ENCODE data around the gene RBM8A.
A peak's percentile ranks its signal among the peaks of the same experiment; 100 is the strongest.
"Not testable (repeated sequence)": the region's sequence is repeated elsewhere in the genome, so short reads cannot be mapped to it uniquely, and the experiment has no call there.

The RBM8A gene

GRCh38 chr1:145956361-145956760, 29.1 kb upstream of the RBM8A start:
- DNase-seq = no peak

GRCh38 chr1:145955436-145955835, 28.2 kb upstream of the RBM8A start:
- DNase-seq = no peak

DNA sequence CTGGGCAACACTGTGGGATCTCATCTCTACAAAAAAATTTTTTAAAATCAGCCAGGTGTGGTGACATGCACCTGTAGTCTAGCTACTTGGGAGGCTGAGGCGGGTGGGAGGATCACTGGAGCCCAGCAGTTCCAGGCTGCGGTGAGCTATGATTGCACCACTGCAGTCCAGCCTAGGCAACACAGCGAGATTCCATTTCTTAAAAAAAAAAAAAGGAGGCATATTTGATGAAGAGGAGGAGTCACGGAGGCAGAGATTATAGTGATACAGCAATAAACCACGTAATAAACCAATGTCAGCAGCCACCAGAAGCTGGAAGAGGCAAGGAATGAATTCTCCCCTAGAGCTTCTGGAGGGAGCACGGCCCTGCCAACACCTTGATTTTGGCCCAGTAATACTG, 26.6 kb upstream of the RBM8A start:
- no peak for DNase-seq

DNA sequence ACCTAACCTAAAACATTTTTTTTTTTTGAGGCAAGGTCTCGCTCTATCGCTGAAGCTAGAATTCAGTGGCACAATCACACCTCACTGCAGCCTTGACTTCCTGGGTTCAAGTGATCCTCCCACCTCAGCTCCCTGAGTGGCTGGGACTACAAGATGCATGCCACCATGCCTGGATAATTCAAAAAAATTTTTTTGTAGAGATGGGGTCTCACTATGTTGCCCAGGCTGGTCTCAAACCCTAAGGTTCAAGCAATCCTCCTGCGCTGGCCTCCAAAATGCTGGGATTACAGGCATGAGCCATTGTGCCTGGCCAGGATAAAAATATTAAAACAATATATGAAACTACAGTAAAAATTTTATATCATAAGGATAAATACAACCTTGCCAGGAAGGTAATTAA, 25.6 kb upstream of the RBM8A start:
- no peak for DNase-seq

DNA sequence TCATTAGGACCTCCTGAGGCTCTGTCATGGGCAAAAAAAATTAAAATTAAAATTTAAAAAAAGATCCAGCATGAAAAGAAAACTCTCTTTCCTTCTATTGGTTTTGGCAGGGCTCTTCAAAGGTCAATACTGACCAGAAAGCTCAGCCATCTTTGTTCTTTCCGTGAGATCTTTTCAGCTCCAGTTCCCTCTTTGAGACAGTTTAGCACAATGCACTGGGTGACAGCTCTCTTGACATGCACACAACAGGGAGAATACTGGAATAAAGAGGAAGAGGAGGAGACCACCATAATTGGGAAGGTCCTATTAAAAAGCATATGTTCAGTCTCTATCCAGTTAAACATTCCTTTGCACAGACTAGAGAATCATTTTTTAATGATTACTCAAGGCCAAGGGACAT, 24.2 kb upstream of the RBM8A start:
- no peak for DNase-seq

GRCh38 chr1:145949219-145949618, 21.9 kb upstream of the RBM8A start:
- DNase-seq = no peak

GRCh38 chr1:145947551-145947950, 20.3 kb upstream of the RBM8A start:
- no peak for DNase-seq

DNA sequence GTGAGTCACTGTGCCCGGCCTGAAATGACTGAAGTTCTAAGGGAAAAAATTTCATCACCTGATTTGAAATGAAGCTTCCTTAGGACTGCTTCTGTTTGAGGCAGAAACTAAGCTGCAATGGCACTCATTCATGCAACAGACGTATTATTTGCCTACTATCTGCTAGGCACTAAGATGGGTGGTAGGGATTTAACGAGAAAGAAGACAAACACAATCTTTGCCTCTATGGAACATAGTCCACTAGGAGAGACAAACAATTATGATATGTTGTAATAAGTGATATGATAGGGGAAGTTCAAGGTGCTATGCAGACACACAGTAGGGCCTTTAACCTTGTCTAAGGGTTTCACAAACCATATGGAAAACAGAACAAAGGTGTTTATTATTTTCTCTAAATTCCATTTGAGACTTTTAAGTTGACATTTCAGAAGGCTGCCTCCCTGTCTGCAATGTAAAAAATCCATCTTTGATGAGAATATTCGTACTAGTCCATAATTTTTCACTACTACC, 19.2 kb upstream of the RBM8A start:
- no peak for DNase-seq

DNA sequence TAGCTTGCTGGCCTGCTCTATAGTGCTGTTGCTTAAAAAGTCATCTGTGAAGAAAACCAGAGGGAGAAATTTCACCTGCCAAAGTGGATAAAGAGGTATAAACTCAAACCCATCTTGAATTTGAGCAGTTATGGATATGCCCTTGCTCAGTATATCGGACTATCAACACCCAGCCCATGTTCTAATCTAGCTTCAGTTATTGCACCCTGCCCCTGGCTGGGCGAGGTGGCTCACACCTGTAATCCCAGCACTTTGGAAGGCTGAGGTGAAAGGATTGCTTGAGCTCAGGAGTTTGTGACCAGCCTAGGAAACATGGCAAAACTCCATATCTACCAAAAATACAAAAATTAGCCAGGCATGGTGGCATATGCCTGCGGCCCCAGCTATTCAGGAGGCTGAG, 17.2 kb upstream of the RBM8A start:
- no peak for DNase-seq

- no peak for DNase-seq
Measured at GRCh38 chr1:145942871-145943270, 15.6 kb upstream of the RBM8A start.

- DNase-seq = no peak
Measured at GRCh38 chr1:145942405-145942804, 15.1 kb upstream of the RBM8A start.

- no peak for DNase-seq
Measured at GRCh38 chr1:145937436-145937835, 10.2 kb upstream of the RBM8A start.

DNA sequence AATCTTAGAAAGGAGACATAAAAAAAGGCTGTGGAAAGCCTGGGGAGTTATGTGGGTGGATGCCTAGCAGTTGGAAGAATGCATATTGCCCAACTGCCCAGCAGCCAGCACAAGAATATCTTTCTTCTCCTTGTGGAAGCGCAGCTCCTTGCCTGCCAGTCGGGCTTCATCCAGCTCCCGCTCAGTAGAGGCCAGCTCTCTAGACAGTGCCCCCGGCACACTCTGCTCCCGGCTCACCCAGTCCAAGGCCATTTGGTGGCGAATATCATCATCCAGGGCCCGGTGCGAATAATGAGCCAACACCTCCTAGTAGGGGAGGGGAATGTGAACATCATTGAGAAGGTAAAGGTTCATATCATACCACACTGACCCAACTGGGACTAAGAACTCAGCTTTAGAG, 9.0 kb upstream of the RBM8A start:
- no peak for DNase-seq

DNA sequence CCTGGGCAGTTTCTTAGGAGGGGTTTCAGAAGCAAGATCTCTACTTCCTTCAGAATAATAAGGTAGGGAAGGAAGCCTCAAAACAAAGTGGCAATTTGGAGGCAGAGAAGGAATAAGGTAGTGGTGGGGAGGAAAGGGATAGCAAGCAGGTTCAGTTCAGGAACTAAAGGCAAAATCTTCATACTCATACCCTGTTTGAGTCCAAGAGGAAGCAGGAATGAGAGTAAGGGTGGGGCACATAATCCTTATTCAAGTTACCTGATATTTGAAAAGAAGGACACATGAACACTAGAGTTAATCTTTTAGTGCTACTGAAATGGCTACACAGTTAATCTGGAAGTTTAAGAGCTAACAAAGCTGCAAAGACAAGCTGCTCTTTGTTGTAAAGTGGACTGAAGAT, 8.4 kb upstream of the RBM8A start:
- no peak for DNase-seq

- not testable (repeated sequence) for DNase-seq
Measured at GRCh38 chr1:145932522-145933009, 5.3 kb upstream of the RBM8A start.

DNA sequence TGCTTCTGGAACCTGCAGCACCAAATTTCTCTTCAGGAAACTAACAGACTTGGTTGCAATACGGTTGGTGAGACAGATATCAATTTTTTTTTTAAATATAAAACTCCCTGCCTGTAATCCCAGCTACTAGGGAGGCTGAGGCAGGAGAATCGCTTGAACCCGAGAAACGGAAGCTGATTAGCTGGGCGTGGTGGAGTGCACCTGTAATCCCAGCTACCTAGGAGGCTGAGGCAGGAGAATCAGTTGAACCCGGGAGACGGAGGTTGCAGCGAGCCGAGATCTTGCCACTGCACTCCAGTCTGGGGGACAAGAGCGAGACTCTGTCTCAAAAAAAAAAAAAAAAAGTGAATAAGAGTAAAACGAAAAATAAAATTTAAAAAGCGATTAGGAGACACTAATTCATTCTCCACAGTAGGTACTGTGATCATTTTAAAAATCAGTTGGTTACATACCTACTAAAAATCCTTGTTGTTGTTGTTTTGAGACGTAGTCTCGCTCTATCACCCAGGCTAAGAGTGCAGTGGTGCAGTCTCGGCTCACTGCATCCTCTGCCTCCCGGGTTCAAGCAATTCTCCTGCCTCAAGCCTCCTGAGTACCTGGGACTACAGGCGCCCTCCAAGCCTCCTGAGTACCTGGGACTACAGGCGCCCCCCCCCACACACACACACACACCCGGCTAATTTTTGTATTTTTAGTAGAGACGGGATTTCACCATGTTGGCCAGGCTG, 796 bp upstream of the RBM8A start:
- peak; percentile 27 for DNase-seq

GRCh38 chr1:145926686-145927062, 610 bp downstream of the RBM8A start:
- DNase-seq = peak; percentile 47

- no peak for DNase-seq
Measured at GRCh38 chr1:145922266-145922665, 5.0 kb downstream of the RBM8A start.

- not testable (repeated sequence) for DNase-seq
Measured at GRCh38 chr1:145920297-145920696, 7.0 kb downstream of the RBM8A start.

- DNase-seq = peak; percentile 48
Measured at GRCh38 chr1:145918992-145919939, 8.0 kb downstream of the RBM8A start.

GRCh38 chr1:145918144-145918991, 8.9 kb downstream of the RBM8A start, which contains the start of gene PEX11B:
Gene PEX11B (minus strand): TSS chr1:145918717. CDS start chr1:145918688, 29 bp downstream.
- peak; percentile 80 for DNase-seq

GRCh38 chr1:145917595-145917994, 9.7 kb downstream of the RBM8A start:
- DNase-seq = no peak

DNA sequence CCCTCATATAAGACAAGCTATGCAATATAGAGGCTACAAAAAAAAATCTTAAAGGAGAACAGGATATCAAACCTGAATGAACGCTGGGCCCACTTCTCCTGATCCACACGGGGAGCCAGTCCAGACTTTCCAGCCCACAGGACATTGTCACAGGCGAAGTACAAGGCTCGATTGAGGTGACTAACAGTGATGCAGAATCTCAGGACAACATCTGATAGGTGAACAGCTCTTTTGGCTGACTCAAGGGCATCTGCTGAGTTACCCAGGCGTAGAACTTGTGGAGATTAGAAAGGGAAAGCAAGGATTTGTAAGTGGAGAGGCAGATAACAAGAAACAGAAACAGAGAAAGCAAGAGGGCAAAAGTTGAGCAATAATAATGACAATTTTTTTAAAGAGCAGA, 10.5 kb downstream of the RBM8A start:
- DNase-seq = no peak

Measured in SHP77 treated with DMSO at 0.1 percent for 48 hours (cell line).